Activated naive CD4-positive, alpha-beta T cell treated with anti-CD3 and anti-CD28 coated beads, Interleukin-2, amount 50 U/mL, for 72 hours (primary cell): ENCODE measurements around the gene TMPRSS11F. TPM values are rescaled to one million over a fixed set of nuclear protein-coding genes. Genes with fewer than 3 reads are reported as not detected.
A peak's percentile ranks its signal among the peaks of the same experiment; 100 is the strongest.

Experiments
- ATAC-seq, 2 donors: fragments of 150-1000 bp; cut with Tn5 transposase; 2 replicates each; pipeline ENCODE4 v1.10.0; 2021; ENCODE audit warnings: mild to moderate bottlenecking in 2 of 2, moderate library complexity in 2 of 2
- DNase-seq, 2 donors: peaks; one replicate each; pipeline ENCODE4 v3.0.0; 2021 to 2022; ENCODE audit warnings: low spot score in 2 of 2
- H3K27ac Mint-ChIP-seq, 2 donors: one replicate each; pipeline ENCODE4 v1.8.0; 2022; ENCODE audit warnings: mild to moderate bottlenecking in 2 of 2, mixed read lengths in 2 of 2
- H3K36me3 Mint-ChIP-seq, 2 donors: one replicate each; pipeline ENCODE4 v1.8.0; 2022; ENCODE audit warnings: mixed read lengths in 2 of 2
- H3K9me3 Mint-ChIP-seq, 2 donors: one replicate each; pipeline ENCODE4 v1.8.0; 2022; ENCODE audit warnings: mixed read lengths in 2 of 2
- total RNA-seq, 2 donors: library from RNA; stranded (reverse); gene quantifications; one replicate each; pipeline ENCODE4 v1.2.3, GENCODE V29; 2022

TMPRSS11F gene
- total RNA-seq, 2 donors from 2014 or later: not detected

DNA sequence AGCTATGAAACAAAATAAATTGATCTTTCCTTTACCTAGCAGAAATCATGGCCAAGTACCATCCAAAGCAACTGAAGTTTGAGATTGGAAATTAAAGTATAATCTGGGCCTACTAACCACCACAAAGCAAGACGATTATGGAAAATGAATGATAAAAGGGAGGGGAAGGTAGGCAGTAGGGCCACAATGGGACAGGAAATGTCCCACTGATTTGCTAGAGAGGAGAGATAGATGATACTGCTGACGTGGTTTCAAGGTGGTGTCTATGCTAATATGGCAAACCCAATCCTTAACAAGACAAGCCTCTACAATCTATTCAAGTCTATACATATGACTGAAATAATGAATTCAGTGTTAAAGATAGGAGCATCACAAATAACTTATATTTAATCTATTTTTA is 6.1 kb downstream of the TMPRSS11F start:
- no peak overlapping the region for H3K27ac Mint-ChIP-seq
- no peaks in the 10 kb centered on the region for H3K9me3 Mint-ChIP-seq
- ATAC-seq (no peak), DNase-seq (no peak)
- no peaks in the 10 kb centered on the region for H3K36me3 Mint-ChIP-seq

DNA sequence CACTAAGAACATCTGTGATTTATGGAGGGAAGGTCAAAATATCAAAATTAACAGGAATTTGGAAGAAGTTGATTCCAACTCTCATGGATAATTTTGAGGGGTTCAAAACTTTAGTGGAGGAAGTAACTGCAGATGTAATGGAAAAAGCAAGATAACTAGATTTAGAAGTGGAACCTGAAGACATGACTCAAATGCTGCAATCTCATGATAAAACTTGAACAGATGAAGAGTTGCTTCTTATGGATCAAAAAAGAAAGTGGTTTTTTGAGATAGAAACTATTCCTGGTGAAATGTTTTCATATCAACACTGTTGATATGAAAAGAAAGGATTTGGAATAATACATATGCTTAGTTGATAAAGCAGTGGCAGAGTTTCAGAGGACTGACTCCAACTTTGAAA is 9.7 kb downstream of the TMPRSS11F start:
- DNase-seq: no peak
- Mint-ChIP-seq H3K36me3 (no peaks in the 10 kb centered on the region), H3K27ac (no peak overlapping the region), H3K9me3 (no peaks in the 10 kb centered on the region)
- ATAC-seq: no peak

DNA sequence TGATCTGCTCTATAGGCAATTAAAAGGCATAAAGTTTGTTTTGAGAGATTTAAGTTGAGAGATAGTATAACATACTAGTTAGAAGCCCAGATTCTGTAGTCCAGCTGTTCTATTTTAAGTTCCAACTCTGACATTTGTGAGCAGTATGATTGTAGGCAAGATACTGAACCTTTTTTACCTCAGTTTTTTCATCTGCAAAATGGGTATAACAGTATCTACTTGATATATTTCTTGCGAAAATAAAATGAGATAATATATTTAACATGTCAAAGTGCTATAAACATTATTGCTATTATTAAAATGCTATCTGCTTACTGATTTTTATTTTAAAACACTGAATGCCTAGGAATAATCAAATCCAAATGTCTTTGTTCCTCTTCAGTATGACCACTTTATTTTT is 19.2 kb downstream of the TMPRSS11F start:
- no peak overlapping the region for H3K27ac Mint-ChIP-seq
- H3K9me3 Mint-ChIP-seq: no peaks in the 10 kb centered on the region
- ATAC-seq (no peak), DNase-seq (no peak)
- H3K36me3 Mint-ChIP-seq: no peaks in the 10 kb centered on the region

DNA sequence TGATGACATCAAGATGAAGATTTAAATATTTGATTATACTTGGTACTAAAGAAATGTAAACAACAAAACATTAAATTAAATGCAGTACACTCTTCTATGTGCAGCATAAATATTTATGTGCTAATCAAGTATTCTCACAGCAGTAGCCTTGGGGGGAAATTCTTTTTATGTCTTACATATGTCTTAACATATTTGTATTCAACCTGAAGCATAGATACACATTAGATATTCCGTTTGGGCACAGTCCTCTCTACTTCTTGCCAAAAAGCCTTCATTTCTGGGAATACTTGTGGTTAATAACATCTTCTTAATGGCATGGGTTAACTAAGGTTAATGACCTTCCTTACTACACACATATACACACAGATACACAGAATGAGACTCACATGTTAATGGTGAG is 19.8 kb downstream of the TMPRSS11F start:
- Mint-ChIP-seq H3K36me3 (no peaks in the 10 kb centered on the region), H3K9me3 (no peaks in the 10 kb centered on the region), H3K27ac (no peak overlapping the region)
- no peak for DNase-seq
- no peak for ATAC-seq

DNA sequence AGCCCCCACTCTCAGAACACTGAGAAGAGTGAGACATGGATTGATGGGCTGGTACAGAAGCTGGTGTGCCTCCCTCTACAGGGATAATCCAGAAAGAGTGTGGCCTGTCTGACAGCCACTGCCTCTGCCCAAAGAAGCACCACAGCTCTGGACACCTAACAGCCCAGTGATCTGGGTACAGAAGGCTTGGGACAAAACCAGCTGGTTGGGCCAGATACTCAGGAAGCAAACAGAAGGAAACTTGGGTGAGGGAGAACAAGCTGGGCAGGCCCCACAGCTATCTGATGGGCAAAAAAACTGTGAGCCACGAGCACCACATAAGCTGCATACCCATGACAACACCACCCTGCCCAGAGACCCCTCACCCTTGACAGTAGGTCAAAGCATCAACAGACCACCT is 46.9 kb downstream of the TMPRSS11F start:
- Mint-ChIP-seq H3K36me3 (no peaks in the 10 kb centered on the region), H3K9me3 (peaks cover 5 to 7% of the 10 kb centered on the region in 2 donors), H3K27ac (no peak overlapping the region)
- DNase-seq (no peak), ATAC-seq (no peak)

DNA sequence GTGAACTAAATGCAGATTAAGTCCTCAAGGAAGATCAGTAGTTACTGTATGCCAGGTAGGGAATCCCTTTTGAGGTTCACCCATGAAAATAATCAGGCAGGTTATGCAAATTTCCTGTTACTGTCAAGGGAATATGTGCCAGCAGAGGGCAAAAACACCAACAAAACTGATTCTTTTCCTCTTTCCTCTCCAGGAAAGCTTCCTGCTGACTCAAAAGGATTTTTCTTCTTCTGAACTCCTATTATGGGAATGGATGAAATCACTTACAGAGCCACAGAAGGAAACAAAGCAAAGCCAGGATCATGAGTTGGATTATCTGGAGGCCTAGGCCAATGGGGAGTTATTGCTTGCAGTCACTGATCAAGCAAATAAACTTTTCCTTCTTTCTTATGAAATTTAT is 49.7 kb downstream of the TMPRSS11F start:
- DNase-seq (no peak), ATAC-seq (no peak)
- Mint-ChIP-seq H3K27ac (no peak overlapping the region), H3K9me3 (no peaks in the 10 kb centered on the region), H3K36me3 (no peaks in the 10 kb centered on the region)

DNA sequence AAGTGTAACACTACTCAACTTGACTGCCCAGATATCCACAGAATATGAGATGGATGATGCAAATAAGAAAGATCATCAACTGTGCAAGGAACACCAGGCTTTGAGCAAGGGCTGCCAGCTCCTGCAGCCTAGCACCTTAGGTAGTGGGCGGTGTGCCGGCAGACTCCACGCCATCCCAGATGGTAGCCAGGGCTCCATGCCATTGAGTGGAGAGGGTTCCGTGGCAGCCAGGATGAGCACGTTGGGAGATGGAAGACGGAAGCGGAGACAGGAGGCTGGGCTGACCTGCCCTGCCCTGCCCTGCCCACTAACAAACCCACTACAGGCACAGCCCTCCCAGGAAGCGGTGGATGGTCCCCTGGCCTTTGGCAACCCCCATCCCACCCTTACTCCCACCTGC is 51.9 kb downstream of the TMPRSS11F start:
- ATAC-seq: no peak
- no peak overlapping the region for H3K27ac Mint-ChIP-seq
- DNase-seq: no peak
- H3K36me3 Mint-ChIP-seq: no peaks in the 10 kb centered on the region
- no peaks in the 10 kb centered on the region for H3K9me3 Mint-ChIP-seq

DNA sequence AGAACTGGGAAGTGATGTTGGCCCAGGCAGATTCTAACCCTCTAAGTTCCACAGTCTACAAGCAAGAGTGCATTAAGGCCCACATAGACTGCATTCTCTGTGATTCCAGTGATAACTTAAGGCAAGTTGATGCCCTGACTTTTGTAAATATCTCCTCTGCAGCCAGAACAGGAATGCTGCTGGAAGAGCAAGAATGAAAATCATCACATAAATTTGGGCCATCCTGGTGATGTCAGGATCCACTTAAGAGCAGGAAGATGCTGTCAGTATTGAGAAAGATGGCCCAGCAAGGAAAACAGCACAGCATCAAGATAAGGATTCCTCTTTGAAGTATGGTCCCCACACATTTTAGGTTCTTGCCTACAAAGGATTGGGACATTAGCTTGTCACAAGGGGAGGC is 52.4 kb downstream of the TMPRSS11F start:
- ATAC-seq: no peak
- no peaks in the 10 kb centered on the region for H3K36me3 Mint-ChIP-seq

DNA sequence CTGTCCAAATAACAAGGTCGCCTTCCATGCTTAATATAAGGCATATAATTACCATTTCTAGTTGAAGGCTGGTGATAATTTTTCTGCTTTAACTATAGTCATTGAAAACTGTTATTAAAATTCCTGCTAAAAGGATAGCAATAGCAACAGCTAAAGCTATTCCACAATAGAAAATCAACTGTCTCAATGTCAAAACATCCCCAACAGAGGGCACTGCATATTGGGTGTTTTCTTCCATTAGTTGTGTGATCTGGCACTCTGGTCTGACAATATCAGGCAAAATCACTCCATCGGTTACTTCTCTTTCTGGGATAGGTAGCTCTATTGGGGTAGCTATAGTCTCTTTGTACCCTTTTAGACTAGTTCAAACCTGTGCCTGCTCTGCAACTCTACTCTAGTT is 53.5 kb downstream of the TMPRSS11F start:
- DNase-seq: no peak
- H3K27ac Mint-ChIP-seq: no peak overlapping the region
- no peak for ATAC-seq
- no peaks in the 10 kb centered on the region for H3K9me3 Mint-ChIP-seq
- H3K36me3 Mint-ChIP-seq: no peaks in the 10 kb centered on the region

More for the DNA sequence above, 52.4 kb downstream of the TMPRSS11F start:
- H3K27ac Mint-ChIP-seq: no peak overlapping the region
- no peak for DNase-seq
- no peaks in the 10 kb centered on the region for H3K9me3 Mint-ChIP-seq

DNA sequence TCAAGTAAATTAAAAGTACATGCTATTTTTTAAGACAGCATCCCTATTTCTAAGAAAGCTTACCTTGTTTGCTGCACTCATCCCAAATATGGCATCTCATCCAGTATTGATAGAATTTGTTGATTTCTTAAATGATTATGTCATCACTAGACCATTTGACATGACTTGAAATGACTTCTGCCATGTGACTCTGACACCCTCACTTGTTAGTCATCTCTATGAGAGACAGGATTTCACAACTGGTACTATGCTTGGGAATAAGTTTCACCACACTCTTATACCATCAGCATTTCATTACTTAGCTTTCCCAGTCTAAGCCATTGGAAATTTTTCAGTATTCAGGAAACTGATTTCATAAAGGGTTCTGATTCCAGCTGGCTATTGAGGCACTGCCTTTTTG is 55.3 kb downstream of the TMPRSS11F start:
- DNase-seq (no peak), ATAC-seq (no peak)
- Mint-ChIP-seq H3K9me3 (no peaks in the 10 kb centered on the region), H3K36me3 (no peaks in the 10 kb centered on the region), H3K27ac (no peak overlapping the region)

DNA sequence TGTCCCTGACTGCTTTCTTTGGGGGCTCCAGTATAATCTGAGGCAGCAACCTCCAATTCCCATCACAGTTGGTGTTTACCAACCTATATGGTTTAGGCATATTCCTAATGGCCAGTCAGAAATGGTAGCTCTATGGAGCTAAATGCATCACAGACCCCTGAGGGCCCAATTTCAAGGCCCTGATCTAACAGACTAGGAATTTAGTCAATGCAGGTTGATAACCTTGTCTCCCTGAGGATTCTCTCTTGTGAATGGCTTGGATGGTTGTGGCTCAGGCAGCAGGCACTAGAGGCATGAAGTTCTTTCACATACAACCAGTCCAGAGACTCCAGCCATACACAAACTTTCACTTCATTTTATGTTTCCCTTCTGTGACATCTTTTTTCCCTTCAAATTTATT is 59.4 kb downstream of the TMPRSS11F start:
- no peaks in the 10 kb centered on the region for H3K36me3 Mint-ChIP-seq
- peaks cover 0 to 2% of the 10 kb centered on the region in 2 donors for H3K9me3 Mint-ChIP-seq
- no peak overlapping the region for H3K27ac Mint-ChIP-seq
- DNase-seq (no peak), ATAC-seq (no peak)

DNA sequence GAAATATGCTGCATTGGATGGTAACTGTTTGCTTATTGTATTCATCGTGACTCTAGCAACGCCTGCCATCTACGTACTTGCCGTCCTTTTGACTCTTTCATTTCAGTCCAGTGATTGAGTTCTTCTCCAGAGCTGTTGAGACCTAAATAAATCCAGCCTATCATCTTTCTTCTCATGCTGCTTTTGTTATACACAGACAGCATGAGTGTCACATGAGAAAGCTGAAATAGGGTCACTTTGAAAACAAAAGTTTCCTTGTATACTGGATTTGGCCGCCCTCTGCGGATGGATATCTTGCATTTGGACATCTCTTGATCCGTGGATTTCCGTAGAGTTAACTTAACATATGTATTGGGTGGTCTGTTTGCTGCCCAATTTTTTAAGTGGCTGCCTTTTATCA is 67.2 kb downstream of the TMPRSS11F start:
- H3K9me3 Mint-ChIP-seq: peaks cover 0 to 4% of the 10 kb centered on the region in 2 donors
- no peak for ATAC-seq
- H3K27ac Mint-ChIP-seq: no peak overlapping the region
- DNase-seq: no peak
- H3K36me3 Mint-ChIP-seq: no peaks in the 10 kb centered on the region

DNA sequence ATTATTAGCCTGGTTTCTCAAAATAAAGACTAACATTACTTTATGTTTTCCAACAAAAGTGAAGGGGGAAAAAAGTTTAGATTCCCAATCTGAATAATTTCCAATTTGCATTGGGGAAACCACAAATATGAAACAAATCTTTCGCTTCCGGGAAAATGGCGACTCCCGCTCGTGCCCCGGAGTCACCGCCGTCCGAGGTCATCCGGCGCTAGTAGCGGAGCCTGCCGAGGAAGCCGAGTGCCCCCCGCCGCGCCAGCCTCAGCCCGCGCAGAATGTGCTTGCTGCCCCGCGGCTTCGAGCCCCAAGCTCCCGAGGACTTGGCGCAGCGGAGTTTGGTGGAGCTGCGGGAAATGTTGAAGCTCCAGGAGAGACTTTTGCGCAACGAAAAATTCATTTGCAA is 91.4 kb downstream of the TMPRSS11F start:
- DNase-seq (no peak), ATAC-seq (no peak)
- no peaks in the 10 kb centered on the region for H3K36me3 Mint-ChIP-seq
- H3K27ac Mint-ChIP-seq: no peak overlapping the region
- no peaks in the 10 kb centered on the region for H3K9me3 Mint-ChIP-seq

DNA sequence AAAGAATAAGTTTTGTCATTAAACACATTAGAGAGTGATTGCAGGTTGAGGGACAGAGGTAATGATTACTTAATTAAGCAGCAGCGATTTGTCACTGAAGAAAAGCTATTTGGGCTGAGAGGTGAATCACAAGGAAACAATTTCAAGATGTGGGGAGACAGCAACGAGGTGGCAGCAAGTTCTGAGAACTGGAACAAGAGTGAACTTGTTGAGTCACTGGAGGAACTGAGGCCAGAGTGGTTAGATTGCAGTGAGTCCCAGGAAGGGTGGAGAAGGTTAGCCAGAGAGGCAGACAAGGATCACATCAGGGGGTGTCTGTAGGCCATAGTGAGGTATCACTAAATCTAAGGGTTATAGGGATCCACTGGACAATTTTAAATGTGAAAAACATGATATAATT is 108.5 kb downstream of the TMPRSS11F start:
- H3K36me3 Mint-ChIP-seq: no peaks in the 10 kb centered on the region
- ATAC-seq: peak; percentile 36 to 74
- no peaks in the 10 kb centered on the region for H3K9me3 Mint-ChIP-seq

DNA sequence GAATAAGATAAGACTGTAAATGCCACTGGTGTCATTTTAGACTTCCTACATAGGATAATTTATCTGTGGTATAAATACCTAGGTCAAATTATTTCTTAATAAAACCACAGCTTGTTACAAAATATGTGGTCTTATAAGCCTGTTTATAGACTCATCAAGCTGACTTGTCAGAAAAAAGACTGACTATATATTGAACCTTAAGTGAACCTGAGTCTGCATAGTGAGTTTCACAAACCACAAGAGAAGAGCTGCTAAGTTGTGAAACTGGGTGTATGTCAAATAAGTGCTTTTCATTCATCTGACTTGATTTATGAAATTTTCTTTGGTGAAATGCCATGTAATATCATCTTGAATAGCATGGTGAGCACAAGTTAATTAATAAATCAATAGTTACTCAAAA is 118.0 kb downstream of the TMPRSS11F start:
- no peaks in the 10 kb centered on the region for H3K36me3 Mint-ChIP-seq
- H3K27ac Mint-ChIP-seq: no peak overlapping the region
- ATAC-seq: no peak
- DNase-seq: no peak
- H3K9me3 Mint-ChIP-seq: peaks cover 3 to 4% of the 10 kb centered on the region in 2 donors

More for the DNA sequence above, 108.5 kb downstream of the TMPRSS11F start:
- DNase-seq: no peak
- H3K27ac Mint-ChIP-seq: no peak overlapping the region

Other genes starting within 250 kb of the TMPRSS11F start
- not detected for gene TMPRSS11D, start 245.9 kb downstream of the TMPRSS11F start, total RNA-seq
- not detected for gene TMPRSS11A, start 166.4 kb downstream of the TMPRSS11F start, total RNA-seq
- gene TMPRSS11B, start 115.8 kb upstream of the TMPRSS11F start, total RNA-seq: not detected
- gene YTHDC1, start 220.2 kb upstream of the TMPRSS11F start, total RNA-seq: 10 to 100 TPM; 83.2 to 87.3 TPM